HG02571 (cell line): Measurements from ENCODE around the gene CRYGC.
"Not testable (repeated sequence)": the region's sequence is repeated elsewhere in the genome, so short reads cannot be mapped to it uniquely, and the experiment has no call there.

Experiments
- ATAC-seq: cut with Tn5 transposase; IDR thresholded peaks from one replicate; pipeline ENCODE4 v1.9.1; 2021; ENCODE audit warnings: mild to moderate bottlenecking, moderate library complexity; ENCODE audit not compliant: unreplicated experiment

The CRYGC gene

GRCh38 chr2:208138334-208138733, 8.7 kb upstream of the CRYGC start:
- not testable (repeated sequence) for ATAC-seq

DNA sequence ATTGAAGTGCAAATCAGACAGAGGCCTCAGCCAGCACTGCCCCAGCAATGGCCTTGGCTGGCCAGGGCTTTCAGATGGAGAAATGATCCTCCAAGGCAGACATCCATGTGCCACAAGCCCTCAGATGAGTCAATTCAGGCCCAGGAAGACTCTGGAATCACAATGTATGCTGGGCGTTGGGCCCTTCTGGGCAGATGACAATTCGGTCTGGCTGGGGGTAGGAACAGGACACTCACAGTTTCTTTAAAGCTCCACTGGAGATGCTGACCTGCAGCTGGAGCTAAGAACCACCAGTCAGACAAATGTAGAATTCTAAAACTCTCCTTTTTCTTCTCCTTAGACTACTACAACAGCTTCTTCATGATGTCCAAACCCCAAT, 7.1 kb upstream of the CRYGC start:
- ATAC-seq: no peak

DNA sequence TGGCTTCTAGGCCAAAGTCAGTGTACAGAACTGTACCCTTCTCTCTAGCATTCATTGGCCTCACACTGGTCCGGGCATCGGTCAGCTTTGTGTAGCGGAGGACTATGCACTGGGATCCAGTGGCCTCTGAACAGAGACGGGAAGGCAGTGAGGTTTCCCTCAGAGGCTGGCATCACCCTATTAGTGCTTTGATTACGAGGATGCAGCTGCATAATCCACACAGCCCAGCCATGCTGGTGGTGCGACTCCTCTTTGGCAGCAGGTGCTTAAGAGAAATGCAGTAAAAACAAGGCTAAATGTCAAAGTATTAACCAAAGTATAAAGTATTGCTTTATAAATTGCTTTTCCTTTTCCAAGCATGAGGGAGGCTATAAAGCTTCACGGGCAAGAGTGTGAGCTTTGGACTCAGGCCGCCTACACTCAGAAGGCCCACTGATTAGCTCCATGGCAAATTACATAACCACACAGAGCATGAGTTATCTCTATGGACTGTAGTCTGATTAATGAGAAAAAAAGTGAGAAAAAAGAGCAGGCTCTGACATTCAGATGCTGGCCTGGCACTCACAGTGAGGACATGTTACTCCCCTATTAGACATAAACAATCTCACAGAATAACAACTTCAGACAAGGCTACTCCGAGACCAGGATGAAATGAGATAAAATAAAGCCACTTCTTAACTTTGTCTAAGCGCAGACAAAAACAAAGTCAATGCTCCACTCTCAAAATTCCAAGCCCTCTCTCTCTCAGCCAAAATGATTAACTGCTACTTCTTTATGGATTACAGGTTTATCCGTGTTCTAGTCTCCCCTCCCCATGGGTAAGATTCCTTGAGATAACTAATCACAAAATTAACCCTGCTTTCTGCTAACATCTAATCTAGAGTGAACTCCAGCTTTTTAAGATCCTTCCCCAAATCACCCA, 6.4 kb upstream of the CRYGC start:
- ATAC-seq: no peak

GRCh38 chr2:208134928-208135586, 5.4 kb upstream of the CRYGC start:
- ATAC-seq: no peak

- ATAC-seq: no peak
Measured at GRCh38 chr2:208130712-208131110, 1.1 kb upstream of the CRYGC start.

- no peak for ATAC-seq
Measured at GRCh38 chr2:208128136-208128535, 1.5 kb downstream of the CRYGC start.

DNA sequence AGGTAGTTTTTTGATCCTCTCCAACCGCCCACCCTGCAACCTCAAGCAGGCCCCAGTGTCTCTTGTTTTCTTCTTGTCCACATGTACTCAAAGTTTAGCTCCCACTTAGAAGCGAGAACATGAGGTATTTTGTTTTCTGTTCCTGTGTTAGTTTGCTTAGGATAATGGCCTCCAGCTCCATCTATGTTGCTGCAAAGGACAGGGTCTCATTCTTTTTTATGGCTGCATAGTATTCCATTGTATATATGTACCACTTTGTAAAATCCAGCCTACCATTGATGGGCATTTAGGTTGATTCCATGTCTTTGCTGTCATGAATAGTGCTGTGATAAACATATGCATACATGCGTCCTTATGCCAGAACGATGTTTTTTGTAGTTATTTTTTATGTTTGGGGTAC, 2.5 kb downstream of the CRYGC start:
- no peak for ATAC-seq

GRCh38 chr2:208125251-208125650, 4.4 kb downstream of the CRYGC start:
- no peak for ATAC-seq

DNA sequence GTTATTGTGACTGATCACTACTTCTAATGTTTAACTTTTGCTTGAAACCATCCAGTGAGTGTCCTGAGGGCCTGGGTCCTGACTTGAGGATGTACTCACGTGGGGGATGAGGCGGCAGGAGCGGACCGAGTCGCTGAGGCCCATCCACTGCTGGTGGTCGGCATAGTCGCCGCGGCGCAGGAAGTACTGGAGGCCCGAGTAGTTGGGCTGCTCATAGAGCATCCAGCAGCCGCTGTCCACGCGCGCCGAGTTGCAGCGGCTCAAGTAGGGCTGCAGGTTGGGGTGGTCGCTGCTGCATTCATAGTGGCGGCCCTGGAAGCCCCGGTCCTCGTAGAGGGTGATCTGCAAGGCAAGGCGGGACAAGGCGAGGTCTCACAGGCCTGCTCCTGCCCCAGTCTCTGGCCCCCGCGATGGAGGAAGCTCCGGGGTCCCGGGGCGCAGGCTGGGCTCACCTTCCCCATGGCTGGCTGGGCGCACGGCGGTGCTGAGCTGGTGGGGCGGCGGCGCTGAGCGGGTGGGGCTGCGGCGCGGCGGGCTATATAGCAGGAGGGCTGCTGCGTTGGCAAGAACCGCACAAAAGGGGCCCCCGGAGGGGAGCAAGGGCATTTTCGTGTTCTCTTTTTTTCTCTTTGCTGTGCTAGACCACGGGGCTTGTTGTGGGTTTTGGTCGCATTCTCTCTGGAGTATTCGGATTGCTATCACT, 5.5 kb downstream of the CRYGC start, which contains the start of gene CRYGD:
Gene CRYGD (minus strand): TSS at position 512 of the 703 bp plus-strand sequence. CDS start 51 bp downstream, at position 461.
- not testable (repeated sequence) for ATAC-seq

DNA sequence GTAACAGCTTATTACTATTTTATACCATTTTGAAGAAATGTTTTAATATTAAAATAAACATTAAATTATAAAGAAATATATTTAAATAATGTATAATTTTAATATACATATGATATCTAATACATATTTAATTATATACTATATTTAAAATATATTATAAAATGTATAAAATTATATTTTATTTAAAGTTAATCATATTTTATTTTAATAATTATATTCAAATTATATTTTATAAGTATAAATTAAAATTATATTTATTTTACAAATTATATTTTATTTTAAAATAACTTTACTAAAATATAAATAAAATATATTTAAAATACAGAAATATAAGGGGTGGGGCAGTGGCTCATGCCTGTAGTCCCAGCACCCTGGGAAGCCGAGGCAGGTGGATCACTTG, 7.4 kb downstream of the CRYGC start:
- no peak for ATAC-seq

DNA sequence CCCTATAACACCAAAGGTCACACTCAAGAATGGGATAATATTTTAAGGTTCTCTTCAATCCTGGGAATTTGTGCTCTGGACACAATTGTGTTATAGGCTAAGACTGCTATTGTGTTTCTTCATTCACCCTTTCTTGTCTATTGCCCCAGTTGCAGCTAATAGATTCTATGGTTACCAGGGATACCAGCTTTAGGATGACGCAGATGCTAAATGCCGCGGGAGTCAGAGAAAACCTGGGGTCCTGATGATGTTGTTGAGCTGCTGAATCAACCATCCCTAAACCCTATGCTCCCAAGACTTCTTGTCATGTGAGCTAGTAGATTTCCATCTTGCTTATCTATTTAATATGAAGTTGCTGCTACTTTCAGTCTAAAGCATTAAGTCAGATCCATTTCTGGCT, 10.7 kb downstream of the CRYGC start:
- ATAC-seq: no peak

DNA sequence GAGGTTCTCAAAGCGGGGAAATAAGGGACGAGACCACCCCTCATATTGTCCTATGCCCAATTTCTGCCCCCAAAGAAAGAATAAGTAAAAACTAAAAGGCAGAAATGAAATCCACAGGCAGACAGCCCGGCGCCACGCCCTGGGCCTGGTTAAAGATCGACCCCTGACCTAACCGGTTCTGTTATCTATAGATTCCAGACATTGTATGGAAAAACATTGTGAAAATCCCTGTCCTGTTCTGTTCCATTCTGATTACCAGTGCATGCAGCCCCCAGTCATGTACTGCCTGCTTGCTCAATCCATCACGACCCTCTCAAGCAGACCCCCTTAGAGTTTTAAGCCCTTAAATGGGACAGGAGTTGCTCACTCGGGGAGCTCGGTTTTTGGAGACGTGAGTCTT, 12.2 kb downstream of the CRYGC start:
- not testable (repeated sequence) for ATAC-seq

- ATAC-seq: no peak
Measured at GRCh38 chr2:208112969-208113368, 16.7 kb downstream of the CRYGC start.

- not testable (repeated sequence) for ATAC-seq
Measured at GRCh38 chr2:208112273-208112745, 17.3 kb downstream of the CRYGC start.

DNA sequence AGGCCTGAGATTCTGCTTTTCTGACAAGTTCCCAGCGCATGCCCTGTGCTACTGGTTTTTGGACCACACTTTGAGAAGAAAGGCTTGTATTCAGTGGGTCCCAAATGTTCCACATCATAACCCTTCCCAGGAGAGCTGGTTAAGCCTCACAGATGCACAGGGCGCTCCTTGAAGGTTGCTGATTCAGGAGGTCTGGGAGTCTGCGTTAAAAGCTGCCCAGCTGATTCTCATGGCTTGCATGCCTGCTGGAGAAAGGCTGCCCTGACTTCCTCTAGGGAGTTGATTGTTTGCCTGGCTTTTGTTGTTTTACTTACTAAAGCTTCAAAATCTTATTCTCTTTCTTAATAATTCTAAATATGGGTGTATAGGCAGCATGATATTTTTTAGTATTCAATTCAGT, 26.0 kb downstream of the CRYGC start:
- ATAC-seq: no peak

GRCh38 chr2:208101716-208102631, 27.7 kb downstream of the CRYGC start:
- no peak for ATAC-seq

DNA sequence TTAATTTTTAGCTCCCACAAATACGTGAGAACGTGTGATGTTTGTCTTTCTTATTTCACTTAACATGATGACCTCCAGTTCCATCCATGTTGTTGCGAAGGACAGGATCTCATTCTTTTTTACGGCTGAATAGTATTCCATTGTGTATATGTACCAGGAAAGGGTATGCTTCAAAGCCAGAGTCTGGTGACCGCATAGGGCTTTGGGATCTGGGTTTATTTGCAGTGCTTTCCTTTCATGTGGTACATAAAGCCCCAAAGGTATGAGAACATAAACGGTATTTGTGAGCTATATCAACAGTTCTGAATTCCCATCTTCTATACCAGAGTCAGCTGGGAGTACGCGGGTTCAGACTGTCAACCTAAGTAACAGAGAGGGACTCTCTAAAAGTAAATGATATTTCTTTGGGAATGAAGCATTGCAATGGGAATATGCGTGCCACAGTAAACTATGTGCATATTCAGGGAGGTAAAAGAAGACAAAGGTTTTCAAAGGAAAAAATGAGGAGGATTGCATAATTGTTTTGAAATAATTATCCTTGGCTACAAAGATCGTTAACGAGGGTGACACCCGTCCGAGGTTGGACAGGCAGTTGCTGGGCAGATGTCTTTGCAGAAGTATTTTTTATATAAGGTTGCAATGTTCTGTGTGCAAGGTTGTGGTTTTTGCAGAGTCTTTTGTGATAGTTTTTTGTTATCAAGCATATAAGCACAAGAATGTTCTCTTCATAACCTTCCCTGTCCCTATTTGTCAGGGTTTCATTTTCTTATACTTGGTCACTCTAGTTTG, 29.8 kb downstream of the CRYGC start:
- ATAC-seq: no peak

GRCh38 chr2:208098701-208099100, 30.9 kb downstream of the CRYGC start:
- not testable (repeated sequence) for ATAC-seq

GRCh38 chr2:208098267-208098666, 31.4 kb downstream of the CRYGC start:
- ATAC-seq: no peak
